Activated CD4-positive, alpha-beta T cell treated with anti-CD3 and anti-CD28 coated beads for 48 hours (primary cell): ENCODE measurements around the gene INHBC.
"Not testable (repeated sequence)": the region's sequence is repeated elsewhere in the genome, so short reads cannot be mapped to it uniquely, and the experiment has no call there.

Experiments
- DNase-seq: peaks from one replicate; pipeline ENCODE4 v3.0.0-alpha.2; 2020

Gene INHBC

GRCh38 chr12:57434517-57435223 is at the start of gene INHBC:
TSS of gene INHBC (plus strand) at chr12:57434784. CDS start at chr12:57434887, 103 bp downstream.
- no peak for DNase-seq

DNA sequence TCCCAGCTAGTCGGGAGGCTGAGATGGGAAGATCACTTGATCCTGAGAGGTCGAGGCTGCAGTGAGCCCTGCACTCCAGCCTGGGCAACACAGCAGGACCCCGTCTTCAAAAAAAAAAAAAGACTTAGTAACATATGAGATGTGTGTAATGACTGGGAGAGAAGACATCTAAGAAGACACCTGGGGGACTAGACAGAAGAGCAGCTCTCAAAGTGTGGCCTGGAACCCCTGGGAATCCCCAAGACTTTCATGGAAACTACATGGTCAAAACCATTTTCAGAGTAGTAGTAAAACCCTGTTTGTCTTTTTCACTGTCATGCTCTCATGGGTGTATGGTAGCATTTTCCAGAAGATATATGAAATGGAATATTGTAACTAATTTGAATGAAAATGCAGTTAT is 49.0 kb upstream of the INHBC start:
- DNase-seq, result no peak

- no peak for DNase-seq
Measured at GRCh38 chr12:57386187-57386720, 48.3 kb upstream of the INHBC start.

DNA sequence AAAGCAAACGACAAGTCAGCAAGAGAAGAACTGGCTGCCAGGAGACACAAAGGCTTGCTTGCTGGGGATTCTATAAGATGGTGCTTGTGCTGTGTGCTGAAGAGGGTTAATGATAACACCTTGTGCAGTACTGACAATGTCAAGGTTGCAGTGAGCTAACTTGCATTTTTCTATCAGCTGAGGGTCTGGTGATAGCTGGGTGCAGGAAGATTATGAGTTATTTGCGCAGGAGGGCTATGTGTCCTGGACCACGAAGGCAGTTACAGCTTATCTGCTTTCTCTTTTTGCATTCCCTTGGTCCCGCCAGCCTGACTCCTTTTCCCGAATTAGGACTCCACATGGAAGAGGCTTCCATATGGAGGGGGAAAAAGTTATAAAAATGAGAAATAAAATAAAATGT is 46.2 kb upstream of the INHBC start:
- no peak for DNase-seq

GRCh38 chr12:57389033-57389432 is 45.6 kb upstream of the INHBC start:
- DNase-seq, result no peak

DNA sequence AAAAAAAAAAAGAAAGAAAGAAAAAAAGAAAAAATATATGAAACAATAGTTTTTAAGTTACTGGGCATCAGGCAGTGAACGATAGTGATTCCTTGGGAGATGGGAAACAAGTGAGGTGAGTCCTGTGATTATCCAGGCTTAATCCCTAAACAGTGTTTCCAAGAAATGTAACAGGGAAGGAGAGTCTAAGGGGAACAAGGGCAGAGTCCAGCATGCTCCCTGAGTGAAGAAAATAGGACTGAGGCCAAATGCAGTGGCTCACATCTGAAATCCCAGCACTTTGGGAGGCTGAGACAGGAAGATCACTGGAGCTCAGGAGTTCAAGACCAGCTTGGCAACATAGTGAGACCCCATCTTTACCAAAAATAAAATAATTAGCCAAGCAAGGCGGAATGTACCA is 44.4 kb upstream of the INHBC start:
- no peak for DNase-seq

GRCh38 chr12:57395121-57395520 is 39.5 kb upstream of the INHBC start:
- no peak for DNase-seq

- no peak for DNase-seq
Measured at GRCh38 chr12:57397441-57397840, 37.1 kb upstream of the INHBC start.

GRCh38 chr12:57399718-57400463 is 34.7 kb upstream of the INHBC start:
- DNase-seq, result not testable (repeated sequence)

DNA sequence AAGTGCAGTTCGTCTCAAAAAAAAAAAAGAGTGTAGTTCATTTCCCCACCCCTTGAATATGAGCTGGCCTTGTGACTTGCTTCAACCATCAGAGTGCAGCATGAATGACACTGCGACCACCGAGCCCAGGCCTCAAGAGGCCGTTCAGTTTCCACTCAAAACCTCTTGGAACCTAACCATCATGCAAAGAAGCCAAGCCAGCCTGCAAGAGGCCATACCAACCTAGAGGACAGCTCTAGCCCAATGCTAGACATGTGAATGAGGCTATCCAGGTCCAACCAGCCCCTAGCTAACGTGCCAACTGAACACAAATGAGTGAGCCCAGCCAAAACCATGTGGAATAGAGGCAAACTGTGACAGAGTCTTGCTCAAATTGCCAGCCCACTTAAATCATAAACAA is 33.4 kb upstream of the INHBC start:
- DNase-seq, result no peak

GRCh38 chr12:57402156-57402555 is 32.4 kb upstream of the INHBC start:
- DNase-seq, result not testable (repeated sequence)

DNA sequence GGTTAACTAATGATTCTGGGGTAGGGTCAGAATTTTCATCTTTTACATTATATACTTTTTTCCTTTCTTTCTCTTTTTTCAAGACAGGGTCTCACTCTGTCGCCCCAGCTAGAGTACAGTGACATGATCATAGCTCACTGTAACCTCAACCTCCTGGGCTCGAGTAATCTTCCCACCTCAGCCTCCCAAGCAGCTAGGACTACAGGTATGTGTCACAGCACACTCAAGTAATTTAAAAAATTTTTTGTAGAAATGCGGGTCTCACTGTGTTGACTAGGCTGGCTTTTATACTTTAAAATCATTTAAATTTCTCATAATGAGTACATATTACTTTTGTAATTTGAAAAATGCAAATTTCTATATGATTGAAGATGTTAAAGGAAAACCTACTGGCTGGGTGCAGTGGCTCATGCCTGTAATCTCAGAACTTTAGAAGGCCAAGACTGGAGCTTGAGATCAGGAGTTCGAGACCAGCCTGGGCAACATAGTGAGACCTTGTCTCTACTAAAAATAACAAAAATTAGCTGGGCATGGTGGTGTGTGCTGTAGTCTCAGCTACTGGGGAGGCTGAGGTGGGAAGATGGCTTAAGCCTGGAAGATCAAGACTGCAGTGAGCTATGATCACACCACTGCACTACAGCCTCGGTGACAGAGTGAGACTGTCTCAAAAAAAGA is 29.5 kb upstream of the INHBC start:
- peak; percentile 50 for DNase-seq

DNA sequence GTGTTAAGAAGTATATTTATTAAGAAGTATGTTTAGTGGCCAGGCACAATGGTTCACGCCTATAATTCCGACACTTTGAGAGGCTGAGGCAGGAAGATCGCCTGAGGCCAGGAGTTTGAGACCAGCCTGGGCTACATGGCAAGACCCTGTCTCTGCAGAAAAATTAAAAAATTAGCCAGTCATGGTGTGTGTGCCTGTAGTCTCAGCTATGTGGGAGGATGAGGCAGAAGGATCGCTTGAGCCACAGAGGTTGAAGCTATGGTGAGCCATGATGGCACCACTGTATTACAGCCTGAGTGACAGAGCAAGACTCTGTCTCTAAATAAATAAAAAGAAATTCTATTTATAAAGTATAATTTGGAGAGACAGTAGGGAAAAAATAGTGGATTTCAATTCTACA is 24.1 kb upstream of the INHBC start:
- no peak for DNase-seq

DNA sequence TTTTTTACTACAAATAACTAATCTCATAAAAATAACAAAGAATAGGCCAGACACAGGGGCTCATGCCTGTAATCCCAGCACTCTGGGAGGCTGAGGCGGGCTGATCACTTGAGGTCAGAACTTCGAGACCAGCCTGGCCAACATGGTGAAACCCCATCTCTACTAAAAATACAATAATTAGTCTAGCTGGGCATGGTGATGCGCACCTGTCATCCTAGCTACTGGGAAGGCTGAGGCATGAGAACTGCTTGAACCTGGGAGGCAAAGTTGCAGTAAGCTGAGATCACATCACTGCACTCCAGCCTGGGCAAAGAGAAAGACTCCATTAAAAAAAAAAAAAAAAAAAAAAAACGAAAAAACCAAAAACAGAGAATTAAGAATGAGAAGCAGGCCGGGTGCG is 20.4 kb upstream of the INHBC start:
- not testable (repeated sequence) for DNase-seq

- no peak for DNase-seq
Measured at GRCh38 chr12:57415088-57415487, 19.5 kb upstream of the INHBC start.

DNA sequence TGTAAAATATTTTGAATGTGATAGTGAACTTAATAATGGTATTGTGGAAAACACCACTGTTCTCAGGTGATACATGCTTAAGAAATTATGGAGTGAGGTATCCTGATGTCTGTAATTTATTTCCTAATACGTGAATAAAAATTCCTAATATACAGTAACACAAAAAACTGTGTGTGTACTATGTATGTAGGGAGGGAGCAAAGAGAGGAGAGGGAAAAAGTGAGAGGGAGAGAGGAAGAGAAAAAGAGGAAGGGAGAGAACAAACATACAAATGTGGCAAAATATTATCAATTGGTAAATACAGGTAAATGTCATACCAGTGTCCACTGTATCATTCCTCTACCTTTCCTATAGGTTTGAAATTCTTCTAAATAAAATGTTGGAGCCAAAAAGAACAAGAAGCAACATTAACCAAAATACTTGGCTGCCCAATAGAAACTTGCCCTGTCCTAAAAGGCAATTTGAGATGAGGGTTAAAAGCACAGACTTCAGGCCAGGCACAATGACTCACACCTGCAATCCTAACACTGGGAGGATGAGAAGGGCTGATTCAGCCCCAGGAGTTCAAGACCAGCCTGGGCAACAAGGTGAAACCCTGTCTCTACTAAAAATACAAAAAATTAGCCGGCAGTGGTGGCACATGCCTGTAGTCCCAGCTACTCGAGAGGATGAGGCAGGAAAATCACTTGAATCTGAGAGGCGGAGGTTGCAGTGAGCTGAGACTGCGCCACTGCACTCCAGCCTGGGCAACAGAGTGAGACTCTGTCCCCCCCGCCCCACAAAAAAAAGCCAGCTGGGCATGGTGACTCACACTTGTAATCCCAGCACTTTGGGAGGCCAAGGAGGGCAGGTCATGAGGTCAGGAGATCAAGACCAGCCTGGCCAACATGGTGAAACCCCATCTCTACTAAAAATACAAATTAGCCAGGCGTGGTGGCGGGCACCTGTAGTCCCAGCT is 18.3 kb upstream of the INHBC start:
- DNase-seq, result no peak

- DNase-seq, result no peak
Measured at GRCh38 chr12:57418255-57418654, 16.3 kb upstream of the INHBC start.

- no peak for DNase-seq
Measured at GRCh38 chr12:57419495-57419894, 15.1 kb upstream of the INHBC start.

DNA sequence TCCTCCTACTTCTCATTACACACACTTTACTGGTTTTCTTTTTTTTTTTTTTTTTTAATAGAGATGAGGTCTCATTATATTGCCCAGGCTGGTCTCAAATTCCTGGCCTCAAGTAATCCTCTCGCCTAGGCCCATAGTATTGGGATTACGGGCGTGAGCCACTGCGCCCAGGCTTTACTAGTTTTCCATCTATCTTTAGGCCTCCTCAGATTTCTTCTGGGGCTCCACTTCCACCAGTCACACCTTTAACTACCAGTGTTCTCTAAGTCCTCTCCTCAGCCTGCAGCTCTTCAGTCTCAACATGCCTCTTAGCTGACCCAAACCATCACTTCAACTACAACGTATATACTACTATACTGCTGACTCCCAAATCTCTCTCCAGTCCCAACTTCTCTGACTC is 14.1 kb upstream of the INHBC start:
- DNase-seq, result no peak

- DNase-seq, result not testable (repeated sequence)
Measured at GRCh38 chr12:57426948-57427347, 7.6 kb upstream of the INHBC start.

DNA sequence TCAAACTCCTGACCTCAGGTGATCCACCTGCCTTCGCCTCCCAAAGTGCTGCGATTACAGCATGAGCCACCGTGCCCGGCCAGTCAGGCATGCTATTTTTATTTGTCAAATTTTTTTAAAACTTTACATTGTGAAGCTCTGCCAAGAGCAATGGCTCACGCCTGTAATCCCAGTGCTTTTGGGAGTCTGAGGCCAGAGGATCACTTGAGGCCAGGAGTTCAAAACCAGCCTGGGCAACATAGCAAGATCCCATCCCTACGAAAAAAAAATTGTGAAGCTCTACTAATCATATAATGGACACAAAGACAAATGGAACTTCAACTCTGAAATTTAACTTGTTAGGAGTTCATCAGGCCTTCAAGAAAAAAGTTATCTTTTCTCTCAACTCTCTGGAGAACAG is 5.6 kb upstream of the INHBC start:
- DNase-seq, result no peak

- DNase-seq, result no peak
Measured at GRCh38 chr12:57429473-57430111, 5.0 kb upstream of the INHBC start.
